GM12878 (cell line): ENCODE data around the gene ADD1. TPM values are rescaled to one million over a fixed set of nuclear protein-coding genes. Genes with fewer than 3 reads are reported as not detected.

Experiments used
- ATAC-seq: fragments of 200-7000 bp; cut with Tn5 transposase; 3 replicates; pipeline ENCODE4 v1.9.1; 2020; ENCODE audit warnings: mild to moderate bottlenecking, moderate library complexity
- BruUV-seq: library from RNA; stranded (reverse); fragments of 400-500 nt; replicated peaks from 2 replicates; lab custom pipeline; 2021; lab: Mats Ljungman, UMichigan
- CTCF ChIA-PET: fragments of 300-600 bp; sonication (Branson Sonifier 250); formaldehyde crosslinking; extraction: SDS; loops from one replicate; lab custom pipeline; 2021; ENCODE audit warnings: inconsistent platforms; lab: Yijun Ruan, JAX
- POLR2A ChIA-PET: fragments of 350-600 bp; formaldehyde crosslinking; extraction: SDS; loops from one replicate; lab custom pipeline; 2021; ENCODE audit warnings: inconsistent platforms; lab: Charles Lee
- RAD21 ChIA-PET: fragments of 300-600 bp; sonication (Branson Sonifier 250); formaldehyde crosslinking; loops from one replicate; lab custom pipeline; 2023; ENCODE audit warnings: antibody characterized with exemption; ENCODE audit not compliant: unreplicated experiment; lab: Charles Lee
- SMC1A ChIA-PET: fragments of 300-600 bp; sonication (Branson Sonifier 250); formaldehyde crosslinking; loops from one replicate; lab custom pipeline; 2023; ENCODE audit not compliant: unreplicated experiment, uncharacterized antibody; lab: Charles Lee
- DNase-seq: peaks from one replicate; pipeline ENCODE4 v3.0.0-alpha.2; 2011; ENCODE audit warnings: low read depth, low spot score
- FAIRE-seq: peaks from 3 replicates; lab custom pipeline; 2011; peaks lifted over from hg19 to GRCh38; lab: Jason Lieb, UNC
- H2AFZ ChIP-seq: 2 replicates; pipeline ENCODE4 v1.6.0; 2011; ENCODE audit warnings: low read depth, low read length, control low read depth; ENCODE audit not compliant: control insufficient read depth
- H3K27ac ChIP-seq: 2 replicates; pipeline ENCODE4 v1.5.1; 2011; ENCODE audit warnings: control low read depth; ENCODE audit not compliant: control insufficient read depth, insufficient read depth
- H3K27me3 ChIP-seq, 2 experiments: replicated peaks in 1 of 2; 2 replicates each; pipeline versions ENCODE4 v1.6.0 to v1.6.1; 2011; ENCODE audit warnings: low read length in 1 of 2; ENCODE audit not compliant: control insufficient read depth in 2 of 2, insufficient read depth in 2 of 2
- H3K36me3 ChIP-seq, 2 experiments: 2 replicates each; pipeline ENCODE4 v1.5.1; 2011; ENCODE audit warnings: low read length in 1 of 2; ENCODE audit not compliant: control insufficient read depth in 2 of 2, insufficient read depth in 2 of 2
- H3K4me1 ChIP-seq: 2 replicates; pipeline ENCODE4 v1.6.1; 2011; ENCODE audit warnings: mild to moderate bottlenecking, low read length, moderate library complexity, mixed read lengths; ENCODE audit not compliant: control insufficient read depth, insufficient read depth
- H3K4me2 ChIP-seq: 2 replicates; pipeline ENCODE4 v1.6.0; 2011; ENCODE audit warnings: control low read depth; ENCODE audit not compliant: control insufficient read depth, insufficient read depth
- H3K4me3 ChIP-seq: fragments of 200-600 bp; sonication (generic); 2 replicates; pipeline ENCODE4 v1.5.1; 2016
- H3K79me2 ChIP-seq: 2 replicates; pipeline ENCODE4 v1.6.0; 2011; ENCODE audit warnings: low read length; ENCODE audit not compliant: control insufficient read depth, insufficient read depth
- H3K9ac ChIP-seq: 2 replicates; pipeline ENCODE4 v1.8.0; 2011; ENCODE audit warnings: low read length, control low read depth, mixed read lengths; ENCODE audit not compliant: control insufficient read depth, insufficient read depth
- H3K9me3 ChIP-seq: replicated peaks from 3 replicates; pipeline ENCODE4 v1.5.1; 2011; ENCODE audit warnings: mild to moderate bottlenecking, low read length; ENCODE audit not compliant: control insufficient read depth, insufficient read depth
- H4K20me1 ChIP-seq: 2 replicates; pipeline ENCODE4 v1.6.0; 2011; ENCODE audit not compliant: control insufficient read depth, insufficient read depth
- ASH2L ChIP-seq: fragments of 300-600, 200-600 bp; sonication (generic); IDR thresholded peaks from 2 replicates; pipeline ENCODE4 v1.6.1; 2017; ENCODE audit warnings: low read depth, mild to moderate bottlenecking, borderline replicate concordance
- CREB1 ChIP-seq: IDR thresholded peaks from 2 replicates; pipeline ENCODE4 v1.6.1; 2012; ENCODE audit warnings: low read depth, mild to moderate bottlenecking, inconsistent platforms
- EGR1 ChIP-seq, 2 experiments: IDR thresholded peaks; 1 replicate in 1 of 2; 2 replicates in 1 of 2; pipeline ENCODE4 v1.6.1; 2011 to 2012; ENCODE audit warnings: low read depth in 2 of 2, low read length in 2 of 2, borderline replicate concordance in 1 of 2, mild to moderate bottlenecking in 1 of 2, moderate library complexity in 1 of 2
- ETV6 ChIP-seq, 2 experiments: fragments of 450-650 bp in 1 of 2; IDR thresholded peaks in 1 of 2; conservative IDR thresholded peaks in 1 of 2; 2 replicates each; pipeline ENCODE4 v1.6.1; 2014; ENCODE audit warnings: antibody characterized with exemption in 1 of 2, borderline replicate concordance in 1 of 2, low read depth in 1 of 2, mild to moderate bottlenecking in 1 of 2, moderate library complexity in 1 of 2
- EZH2 ChIP-seq: IDR thresholded peaks from 2 replicates; pipeline ENCODE4 v1.6.1; 2012; ENCODE audit warnings: low read depth, mild to moderate bottlenecking, control low read depth, inconsistent platforms, low read length, borderline replicate concordance; ENCODE audit not compliant: control insufficient read depth
- IKZF1 ChIP-seq: fragments of 450-650 bp; conservative IDR thresholded peaks from 2 replicates; pipeline ENCODE4 v1.6.1; 2017; ENCODE audit warnings: antibody characterized with exemption, mild to moderate bottlenecking
- JUND ChIP-seq: IDR thresholded peaks from 2 replicates; pipeline ENCODE4 v1.6.1; 2012; ENCODE audit warnings: low read depth, mild to moderate bottlenecking, low read length, improper control_type of control experiment, moderate library complexity
- SMARCA5 ChIP-seq: fragments of 450-650 bp; IDR thresholded peaks from 2 replicates; pipeline ENCODE4 v1.6.1; 2017; ENCODE audit warnings: mild to moderate bottlenecking
- TARDBP ChIP-seq: IDR thresholded peaks from 2 replicates; pipeline ENCODE4 v1.6.1; 2016; ENCODE audit warnings: borderline replicate concordance
- WGBS: methylation state at CpG from one replicate; pipeline ENCODE4 v1.1.6; 2016; ENCODE audit warnings: low lambda C conversion rate; ENCODE audit not compliant: insufficient replicate concordance, insufficient coverage; ENCODE audit errors: missing lambda C conversion rate; 5-methylcytosine and 5-hydroxymethylcytosine counted together
- in situ Hi-C: fragments of 300-500 bp; cut with MboI; formaldehyde crosslinking; loops from 9 replicates; pipeline ENCODE4 v1.14.3; 2018; ENCODE audit warnings: mixed read lengths
- intact Hi-C: fragments of 100-400 bp; cut with micrococcal nuclease; formaldehyde crosslinking; loops from one replicate; pipeline ENCODE4 v1.14.2; 2022; ENCODE audit not compliant: unreplicated experiment
- polyA plus RNA-seq, 11 experiments: library from polyadenylated mRNA; depleted of rRNA in 4 of 11; unstranded in 6 of 11; stranded (reverse) in 5 of 11; fragments of >200 nt; fragmentation: Nextera tagmentation in 4 of 11; fragmentation: Illumina TruSeq in 1 of 11; extraction: Ambion mirVana in 4 of 11; extraction: Trizol in 1 of 11; gene quantifications; 1 replicate in 1 of 11; 2 replicates in 10 of 11; pipeline versions ENCODE4 v1.2.1 to v1.2.3, GENCODE V29; 2011 to 2016; ENCODE audit warnings: inconsistent platforms in 2 of 11, missing spikeins in 2 of 11, low read depth in 1 of 11
- total RNA-seq, 4 experiments: library from RNA; depleted of rRNA in 3 of 4; stranded (reverse); fragments of >200 nt in 3 of 4; fragmentation: Illumina TruSeq in 1 of 4; extraction: Trizol in 1 of 4; gene quantifications; 2 replicates each; pipeline versions ENCODE4 v1.2.1 to v1.2.3, GENCODE V29; 2013 to 2021

ADD1 gene
- total and polyA plus RNA-seq, 10 of the 15 experiments (the other 5 are each of a cell fraction or from before 2014, with no cell fraction given) = 21.6 to 182 (median 105) TPM

GRCh38 chr4:2812612-2813354, 30.9 kb upstream of the ADD1 start:
- Histone ChIP-seq H4K20me1 (no peaks in the 10 kb centered on the region), H3K79me2 (peaks cover 47% of the 10 kb centered on the region)
- SMC1A ChIA-PET = interaction anchor here (0.6 to 2.6 kb wide), 9 partner anchors 9 to 117 kb away, joined by 3 to 17 read pairs (median 4); no protein-coding TSS in a partner anchor

More at GRCh38 chr4:2812612-2813354, 30.9 kb upstream of the ADD1 start:
- no TSS peak for BruUV-seq
- TF ChIP-seq EZH2 (no peak), SMARCA5 (0 out of 2 replicates have a peak, but pooled peaks have one; percentile 2), CREB1 (no peak), ASH2L (no peak), JUND (no peak), IKZF1 (peak; percentile 25; the same call in 1 of the 2 replicates), ETV6 (conservative IDR thresholded peaks at IDR 0.05 in 1 of 2, IDR thresholded peaks at IDR 0.05 in 1 of 2; ENCODE audit: borderline replicate concordance in 1 of 2, low read depth in 1 of 2) (peak in 1 of 2 experiments; percentile 65; a peak in 2 of 4 replicates), EGR1 (IDR thresholded peaks at IDR 0.05; ENCODE audit: borderline replicate concordance in 1 of 2, low read depth in 2 of 2, low read length in 2 of 2) (peak in 1 of 2 experiments; percentile 37; a peak in 1 of 3 replicates), TARDBP (0 out of 2 replicates have a peak, but pooled peaks have one; percentile 9)
- TF ChIP-seq, all 136 proteins: peak for 5
- WGBS = 10% methylated on average over 20 of the region's 20 CpGs
- in situ Hi-C loops = no loop called here
- RAD21 ChIA-PET = interaction anchor here (0.5 to 1.8 kb wide), 9 partner anchors 9 to 141 kb away, joined by 3 to 10 read pairs (median 4); partner anchors contain the start of gene TNIP2
- Histone ChIP-seq H3K4me1 (peaks cover 49% of the 10 kb centered on the region), H3K4me2 (peak overlapping the region; percentile 99), H3K27ac (peak overlapping the region; percentile 90), H3K36me3 (no peaks in the 10 kb centered on the region), H3K9ac (peak overlapping the region; percentile 85), H3K27me3 (no peaks in the 10 kb centered on the region), H3K4me3 (peak overlapping the region; percentile 97), H2AFZ (no peak overlapping the region), H3K9me3 (no peaks in the 10 kb centered on the region)
- CTCF ChIA-PET = interaction anchor here (0.9 to 1.3 kb wide), 3 partner anchors 60 to 225 kb away, joined by 3 to 4 read pairs (median 4); no protein-coding TSS in a partner anchor
- DNase-seq (no peak), ATAC-seq (peak; percentile 21), FAIRE-seq (no peak)
- POLR2A ChIA-PET = interaction anchor here (0.6 to 3.1 kb wide), 11 partner anchors 9 to 277 kb away, joined by 3 to 16 read pairs (median 5); partner anchors contain the start of gene FAM193A
- intact Hi-C loops = loop anchor here (1.0 to 5.0 kb wide), 2 partner anchors 11 to 50 kb away; no protein-coding TSS in a partner anchor
